Hepatocyte (in vitro differentiated cells): Measurements from ENCODE around the gene RPL4. TPM values are rescaled to one million over a fixed set of nuclear protein-coding genes. Genes with fewer than 3 reads are reported as not detected.

Source experiments
- DNase-seq: peaks from one replicate; pipeline ENCODE4 v3.0.0-alpha.2; 2016; ENCODE audit warnings: low spot score
- H2AFZ ChIP-seq: fragments of 200-600 bp; sonication (generic); 2 replicates; pipeline ENCODE4 v1.6.0; 2016; ENCODE audit warnings: antibody characterized with exemption, mild to moderate bottlenecking
- H3K27ac ChIP-seq: fragments of 200-600 bp; sonication (generic); 2 replicates; pipeline ENCODE4 v1.5.1; 2016; ENCODE audit warnings: mild to moderate bottlenecking
- H3K27me3 ChIP-seq: fragments of 200-600 bp; sonication (generic); 2 replicates; pipeline ENCODE4 v1.6.1; 2016
- H3K36me3 ChIP-seq: fragments of 200-600 bp; sonication (generic); replicated peaks from 2 replicates; pipeline ENCODE4 v1.5.1; 2016; ENCODE audit warnings: low read depth; ENCODE audit not compliant: insufficient read depth
- H3K4me1 ChIP-seq: fragments of 200-600 bp; sonication (generic); 2 replicates; pipeline ENCODE4 v1.5.1; 2016; ENCODE audit warnings: mild to moderate bottlenecking, moderate library complexity; ENCODE audit not compliant: insufficient read depth
- H3K4me2 ChIP-seq: fragments of 200-600 bp; sonication (generic); 2 replicates; pipeline ENCODE4 v1.6.0; 2016
- H3K4me3 ChIP-seq: fragments of 200-600 bp; sonication (generic); 2 replicates; pipeline ENCODE4 v1.5.1; 2016; ENCODE audit warnings: mild to moderate bottlenecking
- H3K79me2 ChIP-seq: fragments of 200-600 bp; sonication (generic); 2 replicates; pipeline ENCODE4 v1.6.0; 2017; ENCODE audit warnings: mild to moderate bottlenecking
- H3K9me2 ChIP-seq: fragments of 200-600 bp; sonication (generic); replicated peaks from 2 replicates; pipeline ENCODE4 v1.6.0; 2017; ENCODE audit warnings: mild to moderate bottlenecking; ENCODE audit not compliant: insufficient read depth
- H3K9me3 ChIP-seq: fragments of 200-600 bp; sonication (generic); 2 replicates; pipeline ENCODE4 v1.5.1; 2016; ENCODE audit warnings: low read depth, mild to moderate bottlenecking
- H4K20me1 ChIP-seq: fragments of 200-600 bp; sonication (generic); 2 replicates; pipeline ENCODE4 v1.6.0; 2016; ENCODE audit warnings: mild to moderate bottlenecking; ENCODE audit not compliant: insufficient read depth, poor library complexity, severe bottlenecking
- CTCF ChIP-seq: fragments of 200-600 bp; sonication (generic); IDR thresholded peaks from 2 replicates; pipeline ENCODE4 v1.5.1; 2016; ENCODE audit warnings: antibody characterized with exemption, mild to moderate bottlenecking; ENCODE audit not compliant: poor library complexity
- EZH2 ChIP-seq: fragments of 200-600 bp; sonication (generic); IDR thresholded peaks from 2 replicates; pipeline ENCODE4 v1.6.1; 2016; ENCODE audit warnings: antibody characterized with exemption, mild to moderate bottlenecking, borderline replicate concordance
- EZH2phosphoT487 ChIP-seq: fragments of 200-600 bp; sonication (generic); IDR thresholded peaks from one replicate; pipeline ENCODE4 v1.6.1; 2018; ENCODE audit warnings: antibody characterized with exemption, mild to moderate bottlenecking, low read depth, moderate library complexity; ENCODE audit not compliant: unreplicated experiment, severe bottlenecking
- WGBS: methylation state at CpG from one replicate; pipeline ENCODE4 v1.1.6; 2016; ENCODE audit warnings: low lambda C conversion rate; ENCODE audit errors: missing lambda C conversion rate; 5-methylcytosine and 5-hydroxymethylcytosine counted together
- polyA plus RNA-seq: library from polyadenylated mRNA; unstranded; fragments of >200 nt; fragmentation: Nextera tagmentation; extraction: Ambion mirVana; gene quantifications from 2 replicates; pipeline ENCODE4 v1.2.1, GENCODE V29; 2016
- total RNA-seq: library from RNA; depleted of rRNA; stranded (reverse); fragments of >200 nt; gene quantifications from 2 replicates; pipeline ENCODE4 v1.2.3, GENCODE V29; 2014

RPL4 gene
- total and polyA plus RNA-seq, 2 experiments from 2014 or later: 698 to 3,351 TPM

GRCh38 chr15:66486887-66487286, 17.8 kb downstream of the RPL4 start:
- Histone ChIP-seq H3K4me3 (no peak overlapping the region), H3K79me2 (no peaks in the 10 kb centered on the region), H3K36me3 (no peaks in the 10 kb centered on the region), H3K4me1 (no peaks in the 10 kb centered on the region), H2AFZ (no peak overlapping the region), H3K27ac (no peak overlapping the region), H3K9me2 (no peaks in the 10 kb centered on the region), H3K4me2 (no peak overlapping the region), H4K20me1 (no peaks in the 10 kb centered on the region), H3K27me3 (no peaks in the 10 kb centered on the region), H3K9me3 (no peaks in the 10 kb centered on the region)
- TF ChIP-seq CTCF (no peak), EZH2phosphoT487 (no peak), EZH2 (no peak)
- 96% methylated on average over 3 of the region's 3 CpGs for WGBS
- no peak for DNase-seq

DNA sequence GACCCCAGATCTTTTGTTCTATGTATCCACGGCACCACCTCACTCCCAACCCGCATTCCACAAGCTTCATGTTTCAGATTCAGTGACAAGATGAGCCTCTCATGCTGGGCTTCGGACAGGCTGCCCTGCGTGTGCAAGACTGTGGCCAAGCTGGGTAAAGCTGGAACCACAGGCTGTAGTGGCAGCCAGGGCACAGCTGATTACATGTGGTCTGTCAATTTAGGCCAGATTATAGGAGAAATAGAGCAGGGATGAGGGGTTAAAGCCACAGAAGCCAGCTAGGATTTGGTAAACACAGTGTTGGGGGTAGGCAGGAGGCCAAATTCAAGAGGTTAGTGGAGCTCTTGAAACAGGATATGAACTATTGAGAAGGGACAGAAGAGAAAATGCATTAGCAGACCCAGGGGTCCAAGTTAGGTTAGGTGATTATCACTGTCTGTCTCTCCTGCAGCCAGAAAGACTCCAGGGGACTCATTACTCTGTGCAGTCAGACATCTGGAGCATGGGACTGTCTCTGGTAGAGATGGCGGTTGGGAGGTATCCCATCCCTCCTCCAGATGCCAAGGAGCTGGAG, 20.0 kb downstream of the RPL4 start:
- Histone ChIP-seq H3K9me3 (no peaks in the 10 kb centered on the region), H3K27me3 (no peaks in the 10 kb centered on the region), H4K20me1 (no peaks in the 10 kb centered on the region), H3K4me3 (no peak overlapping the region), H3K27ac (no peak overlapping the region), H3K4me2 (no peak overlapping the region), H2AFZ (no peak overlapping the region), H3K36me3 (no peaks in the 10 kb centered on the region), H3K79me2 (no peaks in the 10 kb centered on the region), H3K9me2 (no peaks in the 10 kb centered on the region), H3K4me1 (no peaks in the 10 kb centered on the region)
- DNase-seq: no peak
- 82% methylated on average over 5 of the region's 5 CpGs for WGBS
- no peak for TF ChIP-seq CTCF
- TF ChIP-seq EZH2phosphoT487: no peak
- TF ChIP-seq EZH2: no peak

- no peak for DNase-seq
- 92% methylated on average over 3 of the region's 3 CpGs for WGBS
- Histone ChIP-seq H3K4me1 (no peaks in the 10 kb centered on the region), H3K4me2 (no peak overlapping the region), H3K4me3 (no peak overlapping the region), H3K27me3 (no peaks in the 10 kb centered on the region), H3K9me3 (no peaks in the 10 kb centered on the region), H2AFZ (no peak overlapping the region), H3K36me3 (no peaks in the 10 kb centered on the region), H4K20me1 (no peaks in the 10 kb centered on the region), H3K9me2 (no peaks in the 10 kb centered on the region), H3K79me2 (no peaks in the 10 kb centered on the region), H3K27ac (no peak overlapping the region)
- no peak for TF ChIP-seq EZH2
Observed at GRCh38 chr15:66483131-66483566, 21.5 kb downstream of the RPL4 start.

DNA sequence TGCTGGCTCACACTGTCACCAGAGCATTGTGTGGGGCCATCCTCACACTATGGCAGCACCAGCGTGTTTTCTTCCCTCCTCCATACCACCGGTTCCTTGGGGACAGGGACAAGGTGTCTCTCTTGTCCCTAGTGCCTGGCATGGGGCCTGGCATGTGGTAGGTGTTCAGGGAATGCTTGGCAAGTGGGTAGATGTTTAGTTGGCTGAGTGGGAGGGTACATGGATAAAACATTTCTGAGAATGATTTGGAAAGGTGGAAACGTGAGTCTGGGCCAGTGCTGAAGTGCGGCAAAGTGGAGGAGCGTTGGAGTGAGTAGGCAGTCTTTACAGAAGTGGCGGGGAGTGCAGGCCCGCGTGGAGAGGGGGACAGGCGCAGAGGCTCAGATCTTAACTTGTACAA, 22.1 kb downstream of the RPL4 start:
- no peaks in the 10 kb centered on the region for H3K27me3 ChIP-seq
- H3K4me3 ChIP-seq: no peak overlapping the region
- H3K27ac ChIP-seq: no peak overlapping the region
- no peaks in the 10 kb centered on the region for H3K9me3 ChIP-seq
- H3K36me3 ChIP-seq: no peaks in the 10 kb centered on the region
- no peak for TF ChIP-seq EZH2phosphoT487
- TF ChIP-seq CTCF: no peak
- TF ChIP-seq EZH2: no peak
- no peak for DNase-seq
- H3K9me2 ChIP-seq: no peaks in the 10 kb centered on the region
- 94% methylated on average over 9 of the region's 9 CpGs for WGBS
- no peaks in the 10 kb centered on the region for H3K4me1 ChIP-seq
- no peak overlapping the region for H3K4me2 ChIP-seq
- H3K79me2 ChIP-seq: no peaks in the 10 kb centered on the region
- H4K20me1 ChIP-seq: no peaks in the 10 kb centered on the region
- H2AFZ ChIP-seq: no peak overlapping the region
